Activated gamma-delta T cell treated with anti-CD3 and anti-CD28 coated beads, Interleukin-2, amount 50 U/mL, for 16 hours (primary cell): ENCODE measurements around the gene ASCC3.
"Not testable (repeated sequence)": the region's sequence is repeated elsewhere in the genome, so short reads cannot be mapped to it uniquely, and the experiment has no call there.

Experiments
- DNase-seq: peaks from one replicate; pipeline ENCODE4 v3.0.0-alpha.2; 2020; ENCODE audit warnings: low read depth

Gene ASCC3

GRCh38 chr6:100883347-100883746 lies 2.2 kb upstream of the ASCC3 start:
- no peak for DNase-seq

GRCh38 chr6:100881707-100882040 lies 545 bp upstream of the ASCC3 start:
- no peak for DNase-seq

GRCh38 chr6:100880149-100880852 lies 828 bp downstream of the ASCC3 start:
- no peak for DNase-seq

GRCh38 chr6:100879317-100879716 lies 1.8 kb downstream of the ASCC3 start:
- DNase-seq, result no peak

- no peak for DNase-seq
These were observed 3.3 kb downstream of the ASCC3 start for GRCh38 chr6:100877851-100878250.

GRCh38 chr6:100876251-100876650 lies 4.9 kb downstream of the ASCC3 start:
- no peak for DNase-seq

GRCh38 chr6:100865525-100865924 lies 15.6 kb downstream of the ASCC3 start:
- DNase-seq, result no peak

GRCh38 chr6:100862063-100862462 lies 19.1 kb downstream of the ASCC3 start:
- DNase-seq, result no peak

- DNase-seq, result no peak
These were observed 25.0 kb downstream of the ASCC3 start for GRCh38 chr6:100856146-100856545.

GRCh38 chr6:100851819-100852218 lies 29.3 kb downstream of the ASCC3 start:
- DNase-seq, result no peak

GRCh38 chr6:100850174-100850573 lies 31.0 kb downstream of the ASCC3 start:
- DNase-seq, result no peak

- no peak for DNase-seq
These were observed 34.9 kb downstream of the ASCC3 start for GRCh38 chr6:100846276-100846675.

- no peak for DNase-seq
These were observed 35.5 kb downstream of the ASCC3 start for GRCh38 chr6:100845676-100846075.

- no peak for DNase-seq
These were observed 41.7 kb downstream of the ASCC3 start for GRCh38 chr6:100839419-100839818.

- no peak for DNase-seq
These were observed 43.1 kb downstream of the ASCC3 start for GRCh38 chr6:100838011-100838410.

- DNase-seq, result no peak
These were observed 47.1 kb downstream of the ASCC3 start for GRCh38 chr6:100833972-100834574.

- not testable (repeated sequence) for DNase-seq
These were observed 52.0 kb downstream of the ASCC3 start for GRCh38 chr6:100829077-100829595.

GRCh38 chr6:100823041-100823440 lies 58.1 kb downstream of the ASCC3 start:
- no peak for DNase-seq

- no peak for DNase-seq
These were observed 63.1 kb downstream of the ASCC3 start for GRCh38 chr6:100818066-100818465.

GRCh38 chr6:100810015-100810414 lies 71.1 kb downstream of the ASCC3 start:
- DNase-seq, result no peak

- no peak for DNase-seq
These were observed 71.8 kb downstream of the ASCC3 start for GRCh38 chr6:100809346-100809745.

- DNase-seq, result no peak
These were observed 72.4 kb downstream of the ASCC3 start for GRCh38 chr6:100808638-100809275.

GRCh38 chr6:100806296-100806695 lies 74.8 kb downstream of the ASCC3 start:
- no peak for DNase-seq
